Mesendoderm (in vitro differentiated cells): ENCODE measurements around the gene STX10.
"Not testable (repeated sequence)": the region's sequence is repeated elsewhere in the genome, so short reads cannot be mapped to it uniquely, and the experiment has no call there.

ENCODE experiments used
- DNase-seq: peaks from one replicate; pipeline ENCODE4 v3.0.0; 2013
- H2AK5ac ChIP-seq: 2 replicates; pipeline ENCODE4 v1.6.1; 2013; ENCODE audit warnings: low read length, inconsistent platforms
- H2BK120ac ChIP-seq: 2 replicates; pipeline ENCODE4 v1.6.1; 2013; ENCODE audit warnings: low read depth, mild to moderate bottlenecking, low read length, moderate library complexity, mixed read lengths
- H2BK15ac ChIP-seq: replicated peaks from 2 replicates; pipeline ENCODE4 v1.6.1; 2013; ENCODE audit warnings: low read depth, mild to moderate bottlenecking, moderate library complexity
- H2BK5ac ChIP-seq: 2 replicates; pipeline ENCODE4 v1.6.1; 2013; ENCODE audit warnings: low read length, inconsistent platforms
- H3K18ac ChIP-seq: 2 replicates; pipeline ENCODE4 v1.6.1; 2013; ENCODE audit warnings: mild to moderate bottlenecking, low read length, mixed read lengths
- H3K23ac ChIP-seq: one replicate; pipeline ENCODE4 v1.6.1; 2013; ENCODE audit warnings: low read length
- H3K27ac ChIP-seq: 2 replicates; pipeline ENCODE4 v1.5.1; 2013; ENCODE audit warnings: low read depth, mild to moderate bottlenecking, inconsistent platforms, low read length, moderate library complexity
- H3K27me3 ChIP-seq: 2 replicates; pipeline ENCODE4 v1.6.1; 2013; ENCODE audit warnings: low read length, control low read depth, mild to moderate bottlenecking, inconsistent platforms; ENCODE audit not compliant: insufficient read depth, poor library complexity
- H3K36me3 ChIP-seq: 2 replicates; pipeline ENCODE4 v1.6.1; 2013; ENCODE audit warnings: low read length, inconsistent platforms; ENCODE audit not compliant: control insufficient read depth, insufficient read depth
- H3K4ac ChIP-seq: one replicate; pipeline ENCODE4 v1.6.1; 2013; ENCODE audit warnings: low read depth, mild to moderate bottlenecking, low read length, moderate library complexity
- H3K4me1 ChIP-seq: 2 replicates; pipeline ENCODE4 v1.6.1; 2013; ENCODE audit warnings: low read depth, low read length, inconsistent platforms; ENCODE audit not compliant: control insufficient read depth
- H3K4me2 ChIP-seq: 2 replicates; pipeline ENCODE4 v1.6.1; 2013; ENCODE audit warnings: low read length
- H3K4me3 ChIP-seq: 2 replicates; pipeline ENCODE4 v1.5.1; 2013; ENCODE audit warnings: mild to moderate bottlenecking, low read length
- H3K56ac ChIP-seq: one replicate; pipeline ENCODE4 v1.6.1; 2013; ENCODE audit warnings: low read length
- H3K79me1 ChIP-seq: 2 replicates; pipeline ENCODE4 v1.6.1; 2013; ENCODE audit warnings: low read length, inconsistent platforms
- H3K79me2 ChIP-seq: 2 replicates; pipeline ENCODE4 v1.6.1; 2013; ENCODE audit warnings: mild to moderate bottlenecking, low read length; ENCODE audit not compliant: control insufficient read depth, insufficient read depth
- H3K9ac ChIP-seq: 2 replicates; pipeline ENCODE4 v1.6.1; 2013; ENCODE audit warnings: low read length, inconsistent platforms
- H4K5ac ChIP-seq: one replicate; pipeline ENCODE4 v1.6.1; 2013; ENCODE audit warnings: low read length
- H4K8ac ChIP-seq: one replicate; pipeline ENCODE4 v1.6.1; 2013; ENCODE audit warnings: low read depth, mild to moderate bottlenecking, control low read depth, low read length, moderate library complexity
- WGBS: extraction: QIAGEN DNeasy Blood & Tissue Kit; methylation state at CpG from one replicate; pipeline ENCODE4 v1.1.7; 2013; ENCODE audit warnings: low lambda C conversion rate, missing lambda C conversion rate; ENCODE audit not compliant: insufficient coverage; ENCODE audit errors: extremely low coverage; 5-methylcytosine and 5-hydroxymethylcytosine counted together

Gene STX10

GRCh38 chr19:13151605-13152355 lies 1.6 kb upstream of the STX10 start:
- H3K4me2 ChIP-seq, result peak overlapping the region; percentile 89
- H3K23ac ChIP-seq, result no peak overlapping the region
- H4K5ac ChIP-seq, result no peak overlapping the region
- H2BK5ac ChIP-seq, result peak overlapping the region; percentile 78
- peak overlapping the region; percentile 91 for H3K4me3 ChIP-seq
- no peaks in the 10 kb centered on the region for H3K36me3 ChIP-seq
- H3K4me1 ChIP-seq, result no peaks in the 10 kb centered on the region
- peak overlapping the region; percentile 99 for H3K56ac ChIP-seq
- peak overlapping the region; percentile 98 for H3K27ac ChIP-seq
- peak overlapping the region; percentile 90 for H3K4ac ChIP-seq
- H3K79me2 ChIP-seq, result peaks cover 27% of the 10 kb centered on the region
- H3K79me1 ChIP-seq, result peaks cover 2% of the 10 kb centered on the region
- no CpG with 5 or more reads among the region's 71 CpGs for WGBS
- H3K18ac ChIP-seq, result peak overlapping the region; percentile 96
- peak; percentile 98 for DNase-seq
- H2BK120ac ChIP-seq, result peak overlapping the region; percentile 78
- peak overlapping the region; percentile 97 for H3K9ac ChIP-seq
- H2BK15ac ChIP-seq, result no peak overlapping the region
- no peaks in the 10 kb centered on the region for H3K27me3 ChIP-seq
- H4K8ac ChIP-seq, result no peak overlapping the region
- H2AK5ac ChIP-seq, result no peak overlapping the region

GRCh38 chr19:13150931-13151604 lies 893 bp upstream of the STX10 start:
- H4K8ac ChIP-seq, result no peak overlapping the region
- H3K23ac ChIP-seq, result peak overlapping the region; percentile 72
- no peak for DNase-seq
- H3K27me3 ChIP-seq, result no peaks in the 10 kb centered on the region
- H3K4me1 ChIP-seq, result no peaks in the 10 kb centered on the region
- peaks cover 27% of the 10 kb centered on the region for H3K79me2 ChIP-seq
- peak overlapping the region; percentile 77 for H3K18ac ChIP-seq
- H3K36me3 ChIP-seq, result no peaks in the 10 kb centered on the region
- peak overlapping the region; percentile 97 for H3K9ac ChIP-seq
- peak overlapping the region; percentile 91 for H3K4me3 ChIP-seq
- WGBS, result no CpG with 5 or more reads among the region's 34 CpGs
- peak overlapping the region; percentile 88 for H2BK120ac ChIP-seq
- peaks cover 2% of the 10 kb centered on the region for H3K79me1 ChIP-seq
- peak overlapping the region; percentile 85 for H3K27ac ChIP-seq
- H3K4me2 ChIP-seq, result peak overlapping the region; percentile 43
- peak overlapping the region; percentile 89 for H3K4ac ChIP-seq
- peak overlapping the region; percentile 37 for H2AK5ac ChIP-seq
- peak overlapping the region; percentile 93 for H3K56ac ChIP-seq
- peak overlapping the region; percentile 41 for H4K5ac ChIP-seq
- H2BK5ac ChIP-seq, result peak overlapping the region; percentile 78
- peak overlapping the region; percentile 14 for H2BK15ac ChIP-seq

- Histone ChIP-seq H3K23ac (peak overlapping the region; percentile 89), H3K56ac (peak overlapping the region; percentile 96), H3K9ac (peak overlapping the region; percentile 90), H3K27me3 (no peaks in the 10 kb centered on the region), H3K79me2 (peaks cover 27% of the 10 kb centered on the region), H3K27ac (no peak overlapping the region), H2BK5ac (no peak overlapping the region), H3K79me1 (peaks cover 2% of the 10 kb centered on the region), H3K4ac (no peak overlapping the region), H3K4me3 (peak overlapping the region; percentile 80), H2AK5ac (no peak overlapping the region), H3K36me3 (no peaks in the 10 kb centered on the region), H4K5ac (no peak overlapping the region), H2BK120ac (no peak overlapping the region), H2BK15ac (no peak overlapping the region), H3K4me1 (no peaks in the 10 kb centered on the region), H3K18ac (peak overlapping the region; percentile 13), H3K4me2 (peak overlapping the region; percentile 96), H4K8ac (no peak overlapping the region)
- DNase-seq, result no peak
- WGBS, result no CpG with 5 or more reads among the region's 46 CpGs
Measured at GRCh38 chr19:13149628-13150186, 468 bp downstream of the STX10 start.

- not testable (repeated sequence) for H4K5ac ChIP-seq, H2BK15ac ChIP-seq, H3K4me1 ChIP-seq, H2BK120ac ChIP-seq, H4K8ac ChIP-seq, H3K27me3 ChIP-seq, DNase-seq, H3K79me1 ChIP-seq, H3K27ac ChIP-seq, H3K4ac ChIP-seq, H2AK5ac ChIP-seq, H3K18ac ChIP-seq, H3K36me3 ChIP-seq, H2BK5ac ChIP-seq
- peak overlapping the region; percentile 90 for H3K9ac ChIP-seq
- H3K4me2 ChIP-seq, result peak overlapping the region; percentile 96
- H3K79me2 ChIP-seq, result peaks cover 22% of the 10 kb centered on the region
- H3K23ac ChIP-seq, result peak overlapping the region; percentile 89
- H3K56ac ChIP-seq, result peak overlapping the region; percentile 96
- no CpG with 5 or more reads among the region's 17 CpGs for WGBS
- peak overlapping the region; percentile 80 for H3K4me3 ChIP-seq
Measured at GRCh38 chr19:13149173-13149627, 975 bp downstream of the STX10 start.

GRCh38 chr19:13146763-13147563 lies 3.2 kb downstream of the STX10 start:
- H2BK120ac ChIP-seq, result no peak overlapping the region
- H2BK5ac ChIP-seq, result no peak overlapping the region
- no peaks in the 10 kb centered on the region for H3K4me1 ChIP-seq
- no peak overlapping the region for H3K4me2 ChIP-seq
- DNase-seq, result no peak
- no peak overlapping the region for H3K9ac ChIP-seq
- no CpG with 5 or more reads among the region's 16 CpGs for WGBS
- H3K27ac ChIP-seq, result no peak overlapping the region
- no peak overlapping the region for H3K56ac ChIP-seq
- H3K23ac ChIP-seq, result no peak overlapping the region
- H3K4me3 ChIP-seq, result no peak overlapping the region
- no peak overlapping the region for H2BK15ac ChIP-seq
- H3K18ac ChIP-seq, result no peak overlapping the region
- H3K4ac ChIP-seq, result no peak overlapping the region
- no peaks in the 10 kb centered on the region for H3K36me3 ChIP-seq
- no peak overlapping the region for H2AK5ac ChIP-seq
- peaks cover 9% of the 10 kb centered on the region for H3K79me2 ChIP-seq
- H3K79me1 ChIP-seq, result peaks cover 2% of the 10 kb centered on the region
- H4K8ac ChIP-seq, result no peak overlapping the region
- no peaks in the 10 kb centered on the region for H3K27me3 ChIP-seq
- H4K5ac ChIP-seq, result no peak overlapping the region
